ENCODE measurements around the gene APOM.
A peak's percentile ranks its signal among the peaks of the same experiment; 100 is the strongest.

Gene APOM

GRCh38 chr6:31658158-31658688 lies 2.5 kb downstream of the APOM start:
- no peak for DNase-seq (ENCODE audit: low read depth)

- no peak for DNase-seq (ENCODE audit: low read depth)
Measured at GRCh38 chr6:31658983-31659648, 3.4 kb downstream of the APOM start.

GRCh38 chr6:31659649-31660380 lies 4.1 kb downstream of the APOM start:
- DNase-seq (ENCODE audit: low read depth), result no peak

GRCh38 chr6:31660381-31661261 lies 4.9 kb downstream of the APOM start, which contains the start of gene C6orf47:
Gene C6orf47, minus strand, starts transcription at chr6:31660778. Its CDS starts 831 bp downstream, at chr6:31659947.
- DNase-seq (ENCODE audit: low read depth), result peak; percentile 78

- DNase-seq (ENCODE audit: low read depth), result no peak
Measured at GRCh38 chr6:31661262-31662123, 5.8 kb downstream of the APOM start.

DNA sequence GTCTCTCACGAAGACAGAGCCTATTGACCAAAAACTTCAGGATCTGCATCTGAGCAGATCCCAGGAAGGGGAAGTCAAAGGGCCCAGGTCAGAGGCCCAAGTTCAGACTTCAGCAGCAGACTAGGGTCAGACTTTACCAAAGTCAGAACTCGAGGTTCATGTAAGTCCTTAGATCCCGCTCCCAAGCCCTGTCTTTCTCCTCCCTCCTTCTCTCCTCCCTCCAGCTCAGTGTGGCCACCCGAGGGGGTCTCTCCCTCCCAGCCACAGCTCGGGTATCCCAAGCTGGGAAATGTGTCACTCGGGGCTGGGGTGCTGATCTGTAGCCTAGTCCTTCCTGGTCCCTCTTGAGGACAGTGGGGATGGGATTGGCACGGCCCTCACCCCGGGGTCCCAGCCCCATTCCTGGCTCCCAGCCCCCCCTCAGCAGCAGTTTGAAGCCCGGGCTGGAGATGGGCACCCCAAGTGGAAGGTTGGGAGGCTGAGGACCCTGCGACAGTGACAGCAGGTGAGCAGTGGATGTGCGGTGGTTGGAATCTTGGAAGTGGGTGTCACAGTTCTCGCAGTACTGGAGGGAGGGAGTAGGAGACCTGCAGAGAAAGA lies 6.5 kb downstream of the APOM start:
- DNase-seq (ENCODE audit: low read depth), result no peak

DNA sequence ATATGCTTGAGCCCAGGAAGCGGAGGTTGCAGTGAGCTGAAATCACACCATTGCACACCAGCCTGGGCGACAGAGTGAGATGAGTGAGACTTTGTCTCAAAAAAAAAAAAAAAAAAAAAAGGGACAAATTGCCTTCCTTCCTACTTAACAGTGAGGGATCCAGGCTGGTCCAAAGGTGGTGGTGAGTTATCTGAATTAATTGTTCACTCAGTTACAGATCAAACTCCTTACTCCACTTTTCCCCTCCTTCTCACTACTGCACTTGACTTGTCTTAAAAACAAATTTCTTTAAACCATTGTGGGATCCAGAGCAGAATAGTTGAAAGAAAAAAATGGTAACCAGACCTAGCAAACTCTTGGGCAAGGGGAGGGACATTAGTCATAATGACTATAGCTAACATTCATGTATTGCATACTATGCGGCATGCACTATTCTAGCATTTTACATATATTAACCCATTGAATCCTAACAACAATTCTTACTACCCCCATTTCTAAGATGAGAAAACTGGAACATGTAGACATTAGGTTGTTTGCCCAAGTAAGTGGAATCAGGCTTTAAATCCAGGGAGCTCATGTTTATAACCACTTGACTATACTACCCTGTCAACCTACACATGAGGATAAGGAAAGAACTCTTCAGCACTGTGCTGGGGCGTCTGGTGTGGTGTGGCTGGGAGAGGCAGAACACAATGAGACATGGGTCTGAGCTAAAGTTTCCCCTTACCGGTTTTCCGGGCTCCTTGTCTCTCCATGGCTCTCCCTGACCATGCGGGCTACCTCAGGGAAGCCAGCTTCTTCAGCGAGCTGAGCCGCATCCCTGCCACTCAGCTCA lies 7.6 kb downstream of the APOM start:
- no peak for DNase-seq (ENCODE audit: low read depth)

- no peak for DNase-seq (ENCODE audit: low read depth)
Measured at GRCh38 chr6:31663961-31664789, 8.5 kb downstream of the APOM start.

DNA sequence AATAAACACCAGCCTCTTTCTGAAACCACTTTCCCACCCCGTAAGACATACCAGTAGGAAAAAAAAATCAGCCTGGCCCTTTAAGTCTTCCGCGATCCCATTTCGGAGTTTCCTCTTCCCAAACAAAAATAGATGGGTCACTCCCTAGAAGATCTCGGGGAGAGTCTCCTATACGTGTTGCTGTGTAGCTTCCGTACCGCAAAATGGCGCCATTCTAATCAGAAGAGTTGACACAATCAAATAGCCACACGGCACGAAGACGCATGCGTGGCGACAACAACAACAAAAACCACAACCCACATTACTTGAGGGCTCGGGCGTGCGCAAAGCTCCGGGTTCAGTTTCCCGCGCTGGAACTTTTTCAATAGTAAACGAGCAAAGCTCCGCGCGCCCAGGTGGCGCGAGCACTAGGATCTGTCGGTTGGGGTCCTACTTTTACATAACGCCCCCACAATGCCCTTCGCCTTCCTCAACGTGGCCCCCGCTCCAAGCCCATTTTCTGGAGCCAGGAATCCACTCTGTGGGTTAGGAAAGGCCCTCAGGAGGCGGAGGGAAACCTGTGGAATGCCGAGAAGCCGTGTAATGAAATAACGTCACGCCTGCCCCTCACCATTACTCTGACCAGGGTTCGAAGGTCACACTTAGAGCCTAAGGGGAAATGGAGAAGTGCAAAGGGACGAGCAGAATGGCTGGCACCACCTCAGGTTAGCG lies 9.3 kb downstream of the APOM start, which contains the start of gene GPANK1:
TSS of gene GPANK1 (minus strand) at position 208 of the 711 bp plus-strand sequence. CDS start 519 bp downstream, outside the sequence.
- DNase-seq (ENCODE audit: low read depth), result peak; percentile 81

GRCh38 chr6:31665501-31666336 lies 10.0 kb downstream of the APOM start, which contains the start of gene CSNK2B:
Gene CSNK2B, plus strand, starts transcription at chr6:31666080. Its CDS starts 752 bp downstream, at chr6:31666832.
- DNase-seq (ENCODE audit: low read depth), result peak; percentile 95

DNA sequence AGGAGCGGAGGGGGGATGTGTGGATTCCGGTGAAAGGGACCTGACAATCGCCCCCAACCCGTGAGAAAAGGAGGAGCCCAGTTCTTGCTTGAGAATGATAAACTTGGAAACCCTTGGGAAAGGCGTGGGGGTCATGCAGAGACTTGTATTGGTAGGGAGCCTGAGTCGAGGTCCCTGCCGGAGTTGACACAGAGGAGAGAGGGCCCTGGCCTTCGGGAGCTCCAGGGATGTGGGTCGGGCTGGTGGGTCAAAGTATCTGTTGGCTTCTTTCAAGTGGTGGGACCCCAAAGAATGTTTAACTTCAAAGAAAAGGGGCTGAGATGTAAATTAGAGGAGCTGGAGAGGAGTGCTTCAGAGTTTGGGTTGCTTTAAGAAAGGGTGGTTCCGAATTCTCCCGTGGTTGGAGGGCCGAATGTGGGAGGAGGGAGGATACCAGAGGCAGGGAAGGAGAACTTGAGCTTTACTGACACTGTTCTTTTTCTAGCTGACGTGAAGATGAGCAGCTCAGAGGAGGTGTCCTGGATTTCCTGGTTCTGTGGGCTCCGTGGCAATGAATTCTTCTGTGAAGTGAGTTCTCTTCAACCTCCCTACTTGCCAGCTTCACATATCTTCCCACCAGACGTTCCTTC lies 10.8 kb downstream of the APOM start:
- DNase-seq (ENCODE audit: low read depth), result no peak

DNA sequence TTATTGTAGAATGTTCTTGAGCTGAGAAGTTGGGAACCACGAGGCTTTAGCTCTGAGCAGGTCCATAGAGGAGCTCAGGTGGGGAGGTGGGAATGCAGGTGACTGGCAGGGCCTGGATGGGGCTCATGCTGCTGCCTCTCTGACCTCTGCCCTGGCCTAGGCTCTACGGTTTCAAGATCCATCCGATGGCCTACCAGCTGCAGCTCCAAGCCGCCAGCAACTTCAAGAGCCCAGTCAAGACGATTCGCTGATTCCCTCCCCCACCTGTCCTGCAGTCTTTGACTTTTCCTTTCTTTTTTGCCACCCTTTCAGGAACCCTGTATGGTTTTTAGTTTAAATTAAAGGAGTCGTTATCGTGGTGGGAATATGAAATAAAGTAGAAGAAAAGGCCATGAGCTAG lies 14.0 kb downstream of the APOM start, which contains the start of gene LY6G5B:
TSS of gene LY6G5B (plus strand) at position 301 of the 400 bp plus-strand sequence. CDS start 975 bp downstream, outside the sequence.
- no peak for DNase-seq (ENCODE audit: low read depth)

- DNase-seq (ENCODE audit: low read depth), result no peak
Measured at GRCh38 chr6:31676322-31676903, 20.7 kb downstream of the APOM start.

GRCh38 chr6:31676904-31677303 lies 21.2 kb downstream of the APOM start:
- DNase-seq (ENCODE audit: low read depth), result no peak

DNA sequence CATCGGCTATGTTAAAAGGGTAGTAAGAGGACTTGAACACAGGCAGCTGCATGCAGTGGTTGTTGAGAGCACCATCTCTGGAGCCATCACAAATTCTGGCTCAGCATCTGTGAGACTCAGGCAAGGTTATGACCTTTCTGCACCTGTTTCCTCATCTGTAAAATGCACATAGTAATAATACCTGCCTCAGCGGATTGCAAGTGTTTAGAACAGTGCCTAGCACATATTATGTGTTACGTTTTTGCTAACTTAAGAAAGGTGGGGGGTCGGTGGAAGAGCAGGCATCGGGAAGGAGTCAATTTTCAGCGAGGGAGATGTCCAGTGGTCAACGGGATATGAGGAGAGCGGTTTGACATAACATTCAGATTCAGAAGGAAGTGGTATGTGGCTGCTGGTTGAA lies 22.3 kb downstream of the APOM start:
- DNase-seq (ENCODE audit: low read depth), result no peak

Data from activated T-cell treated with anti-CD3 and anti-CD28 coated beads for 48 hours (primary cell).